Pancreas (tissue), 10 donors: ENCODE measurements around the gene CRLF1. TPM values are rescaled to one million over a fixed set of nuclear protein-coding genes. Genes with fewer than 3 reads are reported as not detected.

ENCODE experiments used
- ATAC-seq, 4 donors: fragments of 200-7000 bp; cut with Tn5 transposase; one replicate each; pipeline versions ENCODE4 v1.8.0 to v1.9.1; 2020; ENCODE audit warnings: mild to moderate bottlenecking in 4 of 4, moderate library complexity in 4 of 4
- DNase-seq, 6 donors: peaks; one replicate each; pipeline ENCODE4 v3.0.0-alpha.2; 2020
- FAIRE-seq: peaks from 2 replicates; lab custom pipeline; 2012; peaks lifted over from hg19 to GRCh38; lab: Jason Lieb, UNC
- H3K27ac ChIP-seq, 4 donors: fragments of 200-600 bp; sonication (generic); 1 replicate in 3 of 4; 2 replicates in 1 of 4; pipeline versions ENCODE4 v1.5.0 to v1.8.0; 2020
- H3K27me3 ChIP-seq, 4 donors: fragments of 200-600 bp; one replicate each; pipeline ENCODE4 v1.8.0; 2021
- H3K36me3 ChIP-seq, 3 donors: fragments of 200-600 bp; sonication (generic) in 1 of 3; one replicate each; pipeline versions ENCODE4 v1.5.0 to v1.8.0; 2020 to 2021
- H3K4me1 ChIP-seq, 3 donors: fragments of 200-600 bp; one replicate each; pipeline ENCODE4 v1.8.0; 2021
- H3K4me3 ChIP-seq, 4 donors: fragments of 200-600 bp; sonication (generic) in 2 of 4; one replicate each; pipeline versions ENCODE4 v1.5.0 to v1.8.0; 2020 to 2021
- H3K9me3 ChIP-seq, 4 donors: fragments of 200-600 bp; one replicate each; pipeline ENCODE4 v1.8.0; 2021
- WGBS, 2 donors: extraction: QIAGEN DNeasy Blood & Tissue Kit; methylation state at CpG; one replicate each; pipeline ENCODE4 v1.1.7; 2013; 5-methylcytosine and 5-hydroxymethylcytosine counted together
- intact Hi-C, 3 donors: fragments of 100-400 bp; cut with DNase I; formaldehyde crosslinking; loops; one replicate each; pipeline versions ENCODE4 v1.11.1 to v1.14.2; 2022
- polyA plus RNA-seq, 2 donors: library from polyadenylated mRNA; stranded (reverse); fragments of 200-250 nt; gene quantifications; one replicate each; pipeline ENCODE4 v1.2.3, GENCODE V29; 2013
- total RNA-seq, 6 donors: library from RNA; stranded (reverse); fragmentation: NEBNext Ultra II Directional in 4 of 6; extraction: Animal tissue kit (Norgen Biotek cat#: 25700) in 4 of 6; gene quantifications; one replicate each; pipeline versions ENCODE4 v1.2.1 to v1.2.4, GENCODE V29; 2021 to 2023
- TF ChIP-seq, protein P1 (sequence below), 4 donors: fragments of 200-600 bp; sonication (generic) in 3 of 4; IDR thresholded peaks; one replicate each; pipeline versions ENCODE4 v1.5.0 to v1.8.0; 2021; ENCODE audit warnings: antibody characterized with exemption in 4 of 4
- donor health status: healthy with polysubstance abuse.
- donor health status: DM: no; HTN: no; CAD: no; lungs with moderate emphysema.
- donor health status: DM: no; HTN: no; CAD: no.
- donor health status: control.
- donor health status: control.
- donor health status: Bipolar disorder and iron deficiency.
- donor health status: DM: yes; HTN: yes; CAD: no.
- donor health status: DM: no; HTN: no; CAD: no.
- donor health status: DM: no; HTN: no; CAD: no.
- donor health status: DM: yes; HTN: yes; CAD: no.

The CRLF1 gene
- total and polyA plus RNA-seq, 8 donors, result 0.87 to 20.3 (median 6.1) TPM

DNA sequence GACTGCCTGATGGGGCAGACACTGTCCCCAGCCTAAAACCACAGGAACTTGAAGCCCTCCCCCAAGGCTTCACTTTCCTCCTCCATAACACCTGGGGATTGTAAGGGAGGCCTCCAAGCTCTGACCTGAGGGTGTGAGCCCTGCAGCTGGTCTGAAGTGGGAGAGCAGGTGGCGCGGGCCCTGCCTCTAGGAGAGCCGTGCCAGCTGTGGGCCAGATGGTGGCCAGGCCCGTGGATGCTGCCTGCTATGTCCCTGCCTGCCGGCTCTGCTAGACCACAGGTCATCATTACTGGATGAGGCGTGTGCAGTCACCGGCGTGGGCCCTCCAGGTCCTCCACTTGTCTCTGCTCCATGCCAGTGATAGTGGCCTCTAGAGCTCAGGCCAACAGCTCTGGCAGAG is 26.7 kb upstream of the CRLF1 start:
- no peaks in the 10 kb centered on the region for H3K9me3 ChIP-seq
- no peak overlapping the region for H3K4me3 ChIP-seq
- no peak for ATAC-seq
- no peaks in the 10 kb centered on the region for H3K27me3 ChIP-seq
- intact Hi-C loops, result no loop called here
- TF ChIP-seq, protein P1, sequence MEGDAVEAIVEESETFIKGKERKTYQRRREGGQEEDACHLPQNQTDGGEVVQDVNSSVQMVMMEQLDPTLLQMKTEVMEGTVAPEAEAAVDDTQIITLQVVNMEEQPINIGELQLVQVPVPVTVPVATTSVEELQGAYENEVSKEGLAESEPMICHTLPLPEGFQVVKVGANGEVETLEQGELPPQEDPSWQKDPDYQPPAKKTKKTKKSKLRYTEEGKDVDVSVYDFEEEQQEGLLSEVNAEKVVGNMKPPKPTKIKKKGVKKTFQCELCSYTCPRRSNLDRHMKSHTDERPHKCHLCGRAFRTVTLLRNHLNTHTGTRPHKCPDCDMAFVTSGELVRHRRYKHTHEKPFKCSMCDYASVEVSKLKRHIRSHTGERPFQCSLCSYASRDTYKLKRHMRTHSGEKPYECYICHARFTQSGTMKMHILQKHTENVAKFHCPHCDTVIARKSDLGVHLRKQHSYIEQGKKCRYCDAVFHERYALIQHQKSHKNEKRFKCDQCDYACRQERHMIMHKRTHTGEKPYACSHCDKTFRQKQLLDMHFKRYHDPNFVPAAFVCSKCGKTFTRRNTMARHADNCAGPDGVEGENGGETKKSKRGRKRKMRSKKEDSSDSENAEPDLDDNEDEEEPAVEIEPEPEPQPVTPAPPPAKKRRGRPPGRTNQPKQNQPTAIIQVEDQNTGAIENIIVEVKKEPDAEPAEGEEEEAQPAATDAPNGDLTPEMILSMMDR (IDR thresholded peaks at IDR 0.05), result no peak
- H3K27ac ChIP-seq, result no peak overlapping the region
- peak in 4 of 6 donors; percentile 47 to 85 (median 63) for DNase-seq
- no peaks in the 10 kb centered on the region for H3K36me3 ChIP-seq
- H3K4me1 ChIP-seq, result peaks cover 2 to 3% (median 3%) of the 10 kb centered on the region in 3 donors
- WGBS, 2 donors, result 43 to 47% methylated on average over 8 of the region's 8 CpGs
- no peak for FAIRE-seq

DNA sequence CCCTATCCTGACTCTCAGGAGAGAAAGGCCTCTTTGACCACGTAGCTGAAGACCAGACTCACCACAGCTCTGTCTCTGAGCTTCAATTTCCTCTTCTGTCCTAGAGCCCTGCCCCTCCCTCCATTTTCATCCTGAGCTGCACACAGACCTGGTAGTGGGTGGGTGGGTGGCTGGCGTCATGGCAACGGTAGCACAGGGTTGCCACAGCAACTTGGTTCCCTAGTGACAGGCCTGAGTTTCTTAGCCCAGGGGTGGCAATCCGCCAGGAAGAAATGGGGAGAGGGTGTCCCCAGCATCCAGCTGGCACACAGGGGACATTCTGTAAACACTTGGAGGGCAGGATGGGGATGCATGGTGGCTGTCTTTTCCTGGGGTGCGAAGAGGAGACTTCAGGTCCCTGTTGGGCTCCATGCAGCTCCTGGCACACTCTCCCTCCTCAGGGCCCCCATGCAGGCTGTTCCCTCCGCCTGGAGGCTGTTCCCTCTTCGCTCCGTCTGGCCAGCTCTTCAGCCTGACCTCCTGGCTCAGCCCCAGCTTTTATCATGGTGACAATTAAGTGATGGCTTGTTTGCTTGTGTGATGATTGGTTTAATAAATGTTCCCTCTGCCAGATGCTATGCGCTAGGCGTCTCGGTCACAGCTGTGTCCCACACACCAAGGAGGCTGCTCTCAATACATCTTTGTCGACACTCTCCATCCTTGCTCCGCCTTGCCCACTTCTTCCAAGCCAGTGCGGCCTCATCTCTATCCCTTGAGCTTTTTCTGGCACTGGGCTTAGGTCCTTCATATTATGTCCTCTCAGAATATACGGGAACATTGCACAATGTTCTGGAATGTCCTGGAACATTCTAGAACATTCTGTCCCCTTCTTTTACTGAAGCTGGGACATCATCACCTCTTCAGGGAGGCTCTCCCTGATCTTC is 22.8 kb upstream of the CRLF1 start:
- FAIRE-seq, result no peak
- TF ChIP-seq, protein P1 (IDR thresholded peaks at IDR 0.05), result no peak
- no peak overlapping the region for H3K27ac ChIP-seq
- peak in 2 of 6 donors; percentile 26 to 44 for DNase-seq
- ATAC-seq, result peak in 2 of 4 donors; percentile 39 to 42
- 70 to 77% methylated on average over 15 of the region's 15 CpGs for WGBS, 2 donors
- intact Hi-C loops, result no loop called here
- H3K27me3 ChIP-seq, result no peaks in the 10 kb centered on the region
- no peaks in the 10 kb centered on the region for H3K4me1 ChIP-seq
- H3K4me3 ChIP-seq, result no peak overlapping the region
- H3K9me3 ChIP-seq, result no peaks in the 10 kb centered on the region
- no peaks in the 10 kb centered on the region for H3K36me3 ChIP-seq

DNA sequence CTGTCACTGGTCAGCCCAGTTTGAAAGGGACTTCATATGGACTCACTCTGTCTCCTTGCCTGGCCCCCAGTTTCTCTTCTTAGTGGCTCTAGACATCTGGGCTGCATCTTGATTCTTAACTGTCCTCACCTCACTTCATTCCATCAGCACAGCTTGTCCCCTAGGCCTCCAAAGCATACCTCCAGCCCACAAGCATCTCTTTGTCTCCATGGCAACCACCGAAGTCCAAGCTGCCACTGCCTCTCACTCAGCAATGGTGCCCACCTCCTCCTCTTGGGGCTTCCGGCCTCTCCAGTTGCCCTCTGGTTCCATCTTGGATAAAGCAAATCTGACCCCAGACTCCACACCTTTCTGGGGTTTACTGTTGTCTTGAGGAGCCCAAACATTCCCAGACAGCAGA is 20.3 kb upstream of the CRLF1 start:
- no peak for FAIRE-seq

DNA sequence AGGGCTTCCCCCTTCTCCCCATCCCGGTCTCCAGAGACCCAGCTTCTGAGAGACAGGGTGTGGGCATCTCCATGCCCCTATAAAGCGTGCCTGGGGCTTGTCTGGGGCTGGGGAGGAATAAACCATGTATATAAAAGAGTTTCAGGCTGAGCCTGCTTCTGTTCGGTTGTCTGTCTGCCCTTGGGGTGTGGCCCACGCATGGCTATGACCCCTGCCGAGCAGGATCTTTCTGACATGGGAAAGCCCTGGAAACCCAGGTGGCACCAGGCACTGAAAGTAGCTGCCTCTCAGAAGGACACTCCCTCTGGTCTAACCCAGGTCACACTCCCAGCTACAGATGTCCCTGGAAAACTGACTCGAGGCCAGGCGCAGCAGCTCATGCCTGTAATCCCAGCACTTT is 14.3 kb upstream of the CRLF1 start:
- ATAC-seq (no peak), DNase-seq (peak in 1 of 6 donors; percentile 19), FAIRE-seq (no peak)
- H3K9me3 ChIP-seq, result no peaks in the 10 kb centered on the region
- H3K36me3 ChIP-seq, result no peaks in the 10 kb centered on the region
- TF ChIP-seq, protein P1 (IDR thresholded peaks at IDR 0.05), result no peak
- WGBS, 2 donors, result 78 to 84% methylated on average over 7 of the region's 7 CpGs
- no peaks in the 10 kb centered on the region for H3K27me3 ChIP-seq
- intact Hi-C loops, result no loop called here
- no peaks in the 10 kb centered on the region for H3K4me1 ChIP-seq
- no peak overlapping the region for H3K27ac ChIP-seq
- no peak overlapping the region for H3K4me3 ChIP-seq

More for the DNA sequence above, 20.3 kb upstream of the CRLF1 start:
- H3K4me3 ChIP-seq, result no peak overlapping the region
- H3K36me3 ChIP-seq, result no peaks in the 10 kb centered on the region
- intact Hi-C loops, result no loop called here
- no peaks in the 10 kb centered on the region for H3K9me3 ChIP-seq
- WGBS, 2 donors, result 67 to 71% methylated on average over 2 of the region's 2 CpGs
- TF ChIP-seq, protein P1 (IDR thresholded peaks at IDR 0.05), result no peak
- H3K27me3 ChIP-seq, result no peaks in the 10 kb centered on the region
- no peak overlapping the region for H3K27ac ChIP-seq
- no peaks in the 10 kb centered on the region for H3K4me1 ChIP-seq
- DNase-seq (peak in 1 of 6 donors; percentile 16), ATAC-seq (no peak)

DNA sequence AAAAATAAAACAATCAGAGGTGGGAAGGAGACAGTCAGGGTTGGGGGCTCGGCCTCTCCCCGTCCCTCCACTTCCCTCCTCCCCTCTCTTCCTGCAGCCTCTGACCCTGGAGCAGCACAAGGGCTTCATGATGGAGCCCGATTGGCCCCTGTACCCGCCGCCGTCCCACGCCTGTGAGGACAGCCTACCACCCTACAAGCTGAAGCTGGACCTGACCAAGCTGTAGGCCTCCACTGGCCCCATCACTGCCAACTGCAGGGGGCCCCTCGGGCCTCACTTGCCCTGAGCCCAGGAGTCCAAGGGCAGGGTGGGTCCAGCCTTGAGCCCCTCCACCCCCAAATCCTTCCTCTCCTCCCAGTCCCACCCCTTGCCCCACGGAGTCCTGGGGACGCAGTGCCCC is 13.7 kb upstream of the CRLF1 start:
- intact Hi-C loops, result no loop called here
- peak in 1 of 6 donors; percentile 42 for DNase-seq
- Histone ChIP-seq H3K9me3 (no peaks in the 10 kb centered on the region), H3K36me3 (no peaks in the 10 kb centered on the region), H3K4me3 (no peak overlapping the region), H3K27me3 (no peaks in the 10 kb centered on the region), H3K27ac (no peak overlapping the region), H3K4me1 (no peaks in the 10 kb centered on the region)
- TF ChIP-seq, protein P1 (IDR thresholded peaks at IDR 0.05), result no peak
- FAIRE-seq, result no peak
- WGBS, 2 donors, result 83 to 85% methylated on average over 9 to 10 of the region's 10 CpGs
- no peak for ATAC-seq
